Superior temporal gyrus (tissue), 1 donor: ENCODE measurements around the gene ACIN1.
A peak's percentile ranks its signal among the peaks of the same experiment; 100 is the strongest.

ENCODE experiments used
- DNase-seq: peaks from one replicate; pipeline ENCODE4 v3.0.0-alpha.2; 2016; ENCODE audit errors: extremely low spot score

The ACIN1 gene

DNA sequence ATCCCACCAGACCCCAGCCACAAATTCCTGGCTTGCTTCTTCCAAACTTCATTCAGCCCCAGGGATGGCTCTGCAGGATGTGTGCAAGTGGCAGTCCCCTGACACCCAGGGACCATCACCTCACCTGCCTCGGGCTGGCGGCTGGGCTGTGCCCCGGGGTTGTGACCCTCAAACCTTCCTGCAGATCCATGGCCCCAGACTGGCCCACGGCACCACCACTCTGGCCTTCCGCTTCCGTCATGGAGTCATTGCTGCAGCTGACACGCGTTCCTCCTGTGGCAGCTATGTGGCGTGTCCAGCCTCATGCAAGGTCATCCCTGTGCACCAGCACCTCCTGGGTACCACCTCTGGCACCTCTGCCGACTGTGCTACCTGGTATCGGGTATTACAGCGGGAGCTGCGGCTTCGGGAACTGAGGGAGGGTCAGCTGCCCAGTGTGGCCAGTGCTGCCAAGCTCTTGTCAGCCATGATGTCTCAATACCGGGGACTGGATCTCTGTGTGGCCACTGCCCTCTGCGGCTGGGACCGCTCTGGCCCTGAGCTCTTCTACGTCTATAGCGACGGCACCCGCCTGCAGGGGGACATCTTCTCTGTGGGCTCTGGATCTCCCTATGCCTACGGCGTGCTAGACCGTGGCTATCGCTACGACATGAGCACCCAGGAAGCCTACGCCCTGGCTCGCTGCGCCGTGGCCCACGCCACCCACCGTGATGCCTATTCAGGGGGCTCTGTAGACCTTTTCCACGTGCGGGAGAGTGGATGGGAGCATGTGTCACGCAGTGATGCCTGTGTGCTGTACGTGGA is 52.6 kb downstream of the ACIN1 start, which contains the start of gene PSMB11:
TSS of gene PSMB11 (plus strand) at position 51 of the 804 bp plus-strand sequence. CDS start at position 65, 14 bp downstream.
- DNase-seq: no peak

DNA sequence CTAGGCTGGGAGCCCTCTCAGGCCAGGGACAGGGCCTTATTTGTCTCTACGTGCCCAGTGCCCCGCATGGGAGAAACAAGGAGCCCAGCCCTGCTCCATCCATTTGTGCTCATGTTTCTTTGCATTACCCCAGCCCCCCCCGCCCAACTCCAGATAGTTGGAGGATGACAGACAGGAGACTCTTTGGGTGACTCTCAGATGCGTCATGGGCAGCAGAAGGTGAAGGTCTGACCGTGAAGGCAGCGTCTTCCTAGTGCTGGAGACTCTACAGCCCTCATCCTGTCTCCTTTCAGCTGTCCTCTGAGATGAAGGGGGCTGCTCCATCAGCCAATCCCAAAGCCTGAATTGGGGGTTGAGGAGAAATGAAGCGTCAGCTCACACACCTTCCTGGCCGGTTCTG is 53.2 kb downstream of the ACIN1 start:
- no peak for DNase-seq

DNA sequence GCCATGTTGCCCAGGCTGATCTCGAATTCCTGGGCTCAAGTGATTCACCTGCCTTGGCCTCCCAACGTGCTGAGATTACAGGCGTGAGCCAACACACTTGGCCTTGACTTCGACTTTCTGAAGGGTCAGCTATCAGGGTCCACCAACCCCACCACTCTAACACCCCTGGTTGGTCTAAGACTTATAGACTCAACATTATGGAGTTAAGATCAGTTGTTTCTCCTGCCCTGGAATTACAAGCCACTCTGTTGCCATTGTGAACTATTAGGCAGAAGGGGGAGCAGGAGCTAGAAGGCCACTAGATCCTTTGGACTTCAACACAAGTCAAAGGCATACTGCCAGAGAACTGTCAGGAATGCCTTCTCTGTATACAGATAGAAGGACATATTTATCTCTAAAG is 54.8 kb downstream of the ACIN1 start:
- no peak for DNase-seq

DNA sequence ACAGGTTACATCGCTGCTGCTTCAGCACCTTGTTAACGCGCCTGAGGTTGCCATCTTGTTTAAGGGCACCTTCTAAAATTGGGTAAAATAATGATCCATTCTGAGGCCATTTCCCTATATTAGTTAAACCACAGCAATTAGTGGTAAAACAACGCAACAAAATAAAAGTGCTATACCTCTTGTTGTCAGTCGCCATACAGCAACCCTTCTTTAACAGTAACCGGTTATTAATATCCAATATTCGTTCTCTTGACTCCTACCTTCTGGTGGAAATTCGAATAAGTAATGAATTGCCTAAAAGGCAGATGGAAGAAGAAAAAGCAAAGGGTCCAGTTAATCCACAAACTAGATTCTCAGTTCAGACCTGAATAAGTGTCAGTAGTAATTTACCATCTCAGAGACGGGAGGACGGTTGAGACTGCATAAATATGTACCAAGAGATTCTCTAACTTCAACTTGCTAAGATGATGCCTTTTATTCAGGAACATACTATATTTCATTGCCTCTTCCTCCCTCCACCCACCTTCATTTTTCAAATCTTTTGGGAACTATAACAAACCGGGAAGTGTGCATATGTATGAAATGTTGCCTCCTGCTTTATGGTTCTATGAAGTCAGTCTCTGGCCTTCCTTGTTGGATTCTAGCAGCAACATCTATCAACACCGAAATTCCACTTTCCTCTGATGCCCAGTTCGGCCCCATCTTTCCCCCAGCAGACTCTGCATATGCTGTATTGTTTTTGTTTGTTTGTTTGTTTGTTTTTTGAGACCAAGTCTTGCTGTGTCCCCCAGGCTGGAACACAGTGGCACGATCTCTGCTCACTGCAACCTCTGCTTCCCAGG is 59.4 kb downstream of the ACIN1 start:
- no peak for DNase-seq

DNA sequence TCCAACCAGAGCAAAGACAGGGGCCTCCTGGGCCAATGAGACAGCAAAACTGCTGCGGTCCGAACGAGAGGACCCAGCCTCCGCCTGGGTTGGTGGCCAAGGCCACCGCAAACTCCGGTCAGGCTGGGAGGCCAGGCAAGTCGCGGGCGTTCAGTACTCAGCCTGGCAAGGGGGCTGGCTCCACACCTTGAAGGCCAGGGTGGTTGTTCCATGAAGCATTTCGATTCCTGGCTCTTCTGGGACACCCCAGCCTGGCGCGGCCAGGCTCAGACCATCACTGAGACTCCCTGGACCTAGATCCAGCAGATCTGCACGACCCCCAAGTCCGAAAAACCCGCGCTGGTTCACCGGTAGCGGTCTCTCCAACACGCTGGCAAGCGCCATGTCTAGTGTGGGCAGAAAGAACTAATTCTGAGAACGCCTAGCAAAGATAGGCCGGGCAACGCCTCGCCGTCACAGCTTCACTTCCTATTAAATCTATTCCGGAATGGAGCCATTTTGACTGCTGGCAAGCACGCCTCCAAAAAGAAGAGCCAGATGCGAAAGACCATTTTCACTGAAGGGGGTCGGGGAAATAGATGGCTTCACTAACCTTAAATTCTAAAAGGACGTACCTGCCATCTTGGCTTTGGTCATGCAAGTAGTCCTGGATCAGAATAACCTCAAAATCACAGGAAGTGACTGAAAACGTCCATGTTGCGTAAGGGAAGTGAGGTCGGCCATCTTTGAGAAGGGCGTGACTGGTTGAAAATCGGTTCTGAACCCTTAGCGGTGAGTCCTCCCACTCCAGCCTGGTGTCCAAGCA is 60.2 kb downstream of the ACIN1 start, which contains the start of gene PSMB5:
TSS of gene PSMB5 (minus strand) at position 403 of the 805 bp plus-strand sequence. CDS start at position 384, 19 bp downstream.
- peak; percentile 98 for DNase-seq

DNA sequence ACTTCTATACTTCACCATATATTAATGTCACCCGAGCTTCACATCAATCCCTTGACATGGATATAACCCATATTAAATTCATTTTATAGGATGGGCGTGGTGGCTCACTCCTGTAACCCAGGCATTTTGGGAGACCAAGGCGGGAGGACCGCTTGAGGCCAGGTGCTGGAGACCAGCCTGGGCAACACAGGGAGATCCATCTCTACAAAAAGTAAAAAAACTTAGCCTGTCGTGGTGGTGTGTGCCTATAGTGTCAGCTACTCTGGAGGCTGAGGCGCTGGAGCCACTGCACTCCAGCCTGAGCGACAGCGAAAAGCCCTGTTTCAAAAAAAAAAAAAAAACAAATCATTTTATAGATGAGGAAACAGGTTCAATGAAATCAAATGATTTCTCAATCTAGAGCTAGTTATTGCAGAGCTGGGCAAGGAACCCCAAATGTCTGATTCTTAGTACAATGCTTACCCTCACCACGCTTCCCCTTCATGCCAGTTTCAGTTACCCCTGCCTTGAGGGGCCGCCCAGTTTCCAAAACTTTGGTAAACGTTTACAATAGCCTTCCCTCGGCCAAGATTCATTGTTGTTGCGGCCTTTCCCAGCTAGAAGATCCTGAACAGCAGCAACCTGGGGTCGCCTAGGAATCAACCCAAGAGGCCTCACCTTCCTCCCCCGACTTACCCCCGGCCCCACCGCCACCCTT is 61.0 kb downstream of the ACIN1 start:
- DNase-seq: no peak

DNA sequence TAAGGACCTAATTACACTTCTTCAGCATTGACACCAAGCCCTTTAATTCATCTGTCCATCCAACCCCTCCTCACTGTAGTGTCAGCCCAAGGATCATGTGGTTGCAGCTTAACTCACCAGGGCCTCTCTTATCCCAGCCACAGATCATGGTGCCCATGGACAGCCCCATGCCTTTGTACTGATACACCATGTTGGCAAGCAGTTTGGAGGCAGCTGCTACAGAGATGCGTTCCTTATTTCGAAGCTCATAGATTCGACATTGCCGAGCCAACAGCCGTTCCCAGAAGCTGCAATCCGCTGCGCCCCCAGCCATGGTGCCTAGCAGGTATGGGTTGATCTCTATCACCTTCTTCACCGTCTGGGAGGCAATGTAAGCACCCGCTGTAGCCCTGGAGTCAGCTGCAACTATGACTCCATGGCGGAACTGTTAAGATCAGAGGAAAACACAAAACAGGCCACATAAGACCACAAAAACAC is 61.6 kb downstream of the ACIN1 start:
- no peak for DNase-seq

DNA sequence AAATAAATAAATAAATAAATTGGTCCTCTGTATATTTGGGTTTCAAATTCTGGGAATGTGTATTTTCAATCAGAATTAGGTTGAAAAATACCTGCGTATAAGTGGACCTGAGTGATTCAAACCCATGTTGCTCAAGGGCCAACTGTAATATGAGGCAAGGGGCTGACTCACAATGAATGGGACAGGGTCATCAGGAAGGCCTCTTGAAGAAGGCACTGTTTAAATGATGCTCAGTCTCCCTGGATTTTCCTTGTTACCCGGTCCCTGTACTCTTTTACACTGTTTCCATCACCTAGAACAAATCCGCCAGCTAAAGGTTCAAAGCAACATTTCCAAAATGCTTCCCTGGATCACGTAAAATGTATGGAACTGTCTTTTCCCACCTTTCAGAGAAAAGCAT is 64.0 kb downstream of the ACIN1 start:
- no peak for DNase-seq

DNA sequence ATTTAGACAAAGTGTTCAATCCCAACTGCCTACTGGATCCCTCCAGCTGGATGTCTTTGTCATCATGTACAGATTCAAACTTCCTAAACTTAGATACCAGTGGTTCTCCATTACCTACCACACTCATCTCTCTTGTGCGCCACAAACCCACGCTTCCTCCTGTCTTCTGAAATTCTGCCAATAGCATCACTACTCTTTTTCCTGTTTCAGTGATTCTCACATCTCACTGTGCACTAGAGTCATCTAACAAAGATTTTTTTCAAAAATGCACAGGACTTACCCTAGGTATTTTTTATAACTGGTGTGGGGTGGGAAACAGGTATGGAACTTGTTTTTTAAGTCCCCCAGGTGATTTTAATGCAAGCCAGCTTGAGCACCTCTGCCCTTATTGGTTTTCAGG is 66.1 kb downstream of the ACIN1 start:
- no peak for DNase-seq

DNA sequence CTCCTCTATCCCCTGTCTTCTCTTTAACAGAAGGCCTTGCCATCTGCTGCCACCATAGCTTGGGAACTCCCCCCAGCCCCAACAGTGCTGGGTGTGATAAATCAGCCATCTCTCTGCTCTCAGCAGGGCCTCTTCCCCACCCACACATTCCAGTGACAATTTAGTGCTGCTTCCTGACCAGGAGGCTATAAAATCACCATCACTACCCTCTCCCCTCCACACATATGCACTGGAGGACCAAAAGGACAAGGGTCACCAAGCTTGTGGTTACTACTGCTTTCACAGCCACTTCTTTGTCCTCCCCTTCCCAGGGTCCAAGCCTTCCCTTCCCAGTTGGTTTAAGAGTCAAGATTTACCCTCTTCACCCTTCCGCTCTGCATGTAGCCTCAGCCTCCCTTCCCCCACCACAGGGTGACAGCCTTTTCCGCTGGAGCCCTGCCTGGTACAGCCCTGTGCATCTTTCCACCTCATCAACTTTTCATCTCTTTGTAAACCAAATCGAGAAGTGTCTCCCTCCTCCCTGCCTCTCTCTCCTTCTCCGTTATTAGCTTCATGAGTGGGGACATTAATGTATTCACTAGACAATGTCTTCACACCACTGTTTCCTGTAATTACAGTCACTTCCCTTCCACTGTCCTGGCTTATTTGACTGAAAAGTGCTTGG is 69.7 kb downstream of the ACIN1 start:
- no peak for DNase-seq

DNA sequence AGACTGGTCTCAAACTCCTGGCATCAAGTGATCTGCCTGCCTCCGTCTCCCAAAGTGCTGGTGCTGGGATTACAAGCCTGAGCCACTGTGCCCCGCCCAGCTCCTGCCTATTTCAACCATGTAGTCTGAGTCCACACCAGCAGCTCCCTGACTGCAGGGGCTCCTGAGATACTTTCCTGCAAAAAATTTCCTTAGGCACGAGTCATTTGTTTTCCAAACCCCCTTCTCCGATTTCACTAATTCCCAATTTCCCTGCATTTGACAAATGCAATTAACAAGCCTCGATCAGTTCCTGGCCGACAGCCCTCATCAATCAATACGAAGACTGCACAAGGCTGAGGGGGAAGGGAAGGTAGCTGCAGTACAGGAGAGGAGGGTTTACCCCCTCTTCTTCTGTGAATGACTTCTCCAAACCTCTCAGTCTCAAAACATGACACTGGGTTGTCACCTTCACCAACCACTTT is 70.3 kb downstream of the ACIN1 start:
- DNase-seq: no peak

DNA sequence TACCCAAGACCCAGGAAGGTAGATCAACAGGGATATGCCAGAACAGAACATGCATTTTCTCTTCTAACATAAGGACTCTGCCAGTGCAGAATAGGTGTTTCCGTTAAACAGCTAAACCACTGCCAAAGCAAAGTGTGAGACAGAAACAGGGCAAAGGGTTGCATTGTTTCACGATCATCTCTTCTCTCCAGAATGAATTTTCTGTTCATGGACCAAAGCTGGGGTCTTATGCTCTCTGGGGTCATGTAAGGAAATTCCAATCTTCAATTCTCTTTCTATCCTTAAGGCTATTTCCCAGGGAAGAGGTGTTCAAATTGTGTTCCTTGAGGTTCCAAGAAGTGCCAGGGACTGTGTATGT is 71.2 kb downstream of the ACIN1 start:
- DNase-seq: no peak

DNA sequence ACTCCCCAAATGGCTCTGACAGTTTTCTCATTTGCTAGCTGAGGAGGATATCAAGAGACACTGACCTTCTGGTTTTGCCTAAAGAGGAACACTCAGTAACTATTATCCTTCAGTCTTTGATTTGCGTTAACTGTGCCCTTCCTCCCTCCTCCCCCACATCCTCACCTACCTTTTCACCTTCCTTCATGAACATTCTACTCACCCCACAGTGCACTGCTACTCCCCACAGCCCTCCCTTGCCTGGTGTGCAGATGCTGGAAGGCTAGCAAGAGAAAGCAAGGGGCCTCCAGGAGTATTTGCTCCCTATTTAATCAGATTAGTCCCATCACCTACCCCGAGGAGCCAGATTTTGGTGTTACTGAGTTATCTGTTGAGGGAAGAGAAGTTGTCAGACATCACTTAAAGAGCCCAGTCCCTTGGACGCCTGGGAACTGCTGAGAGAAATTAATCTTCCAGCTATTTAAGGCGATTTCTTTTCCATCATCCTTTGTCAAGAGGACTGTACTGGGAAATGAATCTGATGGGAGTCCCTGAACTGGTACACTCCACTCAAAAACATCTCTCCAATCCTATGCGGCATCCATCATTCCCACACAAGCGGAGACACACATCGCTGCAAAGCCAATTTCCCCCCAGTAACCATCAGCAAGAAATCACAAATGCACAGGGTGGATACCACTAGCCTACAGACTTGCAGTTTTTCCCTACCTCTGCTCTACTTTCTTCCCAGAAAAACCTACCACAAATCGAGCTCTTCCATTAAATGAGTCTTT is 71.7 kb downstream of the ACIN1 start:
- no peak for DNase-seq

DNA sequence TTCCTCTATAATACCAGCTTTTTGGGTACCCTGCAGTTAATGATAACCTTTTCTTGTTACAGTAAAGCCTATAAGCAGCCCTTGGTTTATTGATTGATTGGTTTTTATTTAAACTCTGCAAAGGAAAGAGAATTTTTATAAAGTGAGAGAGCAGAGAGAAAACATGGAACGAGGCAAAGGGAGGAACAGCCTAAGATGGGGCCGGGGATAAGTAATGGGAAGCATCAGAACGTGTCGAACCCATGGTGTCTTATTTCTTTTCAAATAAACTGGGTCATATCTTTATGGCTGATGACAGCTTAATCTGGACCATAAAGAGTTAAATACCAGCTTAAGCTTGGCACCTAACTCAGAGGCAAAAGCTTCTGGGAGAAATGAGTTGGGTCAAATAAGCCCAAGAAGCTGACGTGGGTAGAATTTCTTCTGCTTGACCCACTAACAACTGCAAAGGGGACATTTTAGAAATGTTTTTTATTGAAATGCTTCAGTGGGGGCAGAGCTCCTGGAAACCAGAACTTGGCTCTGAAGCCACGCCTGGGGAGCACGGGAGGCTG is 73.0 kb downstream of the ACIN1 start:
- DNase-seq: no peak

DNA sequence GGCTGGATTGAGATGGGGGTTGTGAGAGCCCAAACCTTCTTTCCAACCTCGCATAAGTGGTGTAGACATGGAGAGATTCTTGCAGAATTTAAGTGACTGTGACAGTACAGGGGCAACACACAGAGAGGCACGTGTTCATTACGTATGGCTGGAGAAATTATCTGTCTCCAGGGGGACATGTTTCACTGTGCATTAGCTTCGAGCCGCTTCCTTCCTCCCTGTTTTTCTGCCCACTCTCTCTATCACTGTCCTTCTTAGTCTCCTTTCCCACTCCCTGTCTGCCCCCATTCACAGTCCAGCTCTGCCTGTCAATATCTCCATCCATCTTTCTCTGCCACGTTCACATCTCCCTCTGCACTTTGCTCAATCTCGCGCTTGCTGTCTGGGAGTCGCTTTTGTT is 73.5 kb downstream of the ACIN1 start:
- no peak for DNase-seq

DNA sequence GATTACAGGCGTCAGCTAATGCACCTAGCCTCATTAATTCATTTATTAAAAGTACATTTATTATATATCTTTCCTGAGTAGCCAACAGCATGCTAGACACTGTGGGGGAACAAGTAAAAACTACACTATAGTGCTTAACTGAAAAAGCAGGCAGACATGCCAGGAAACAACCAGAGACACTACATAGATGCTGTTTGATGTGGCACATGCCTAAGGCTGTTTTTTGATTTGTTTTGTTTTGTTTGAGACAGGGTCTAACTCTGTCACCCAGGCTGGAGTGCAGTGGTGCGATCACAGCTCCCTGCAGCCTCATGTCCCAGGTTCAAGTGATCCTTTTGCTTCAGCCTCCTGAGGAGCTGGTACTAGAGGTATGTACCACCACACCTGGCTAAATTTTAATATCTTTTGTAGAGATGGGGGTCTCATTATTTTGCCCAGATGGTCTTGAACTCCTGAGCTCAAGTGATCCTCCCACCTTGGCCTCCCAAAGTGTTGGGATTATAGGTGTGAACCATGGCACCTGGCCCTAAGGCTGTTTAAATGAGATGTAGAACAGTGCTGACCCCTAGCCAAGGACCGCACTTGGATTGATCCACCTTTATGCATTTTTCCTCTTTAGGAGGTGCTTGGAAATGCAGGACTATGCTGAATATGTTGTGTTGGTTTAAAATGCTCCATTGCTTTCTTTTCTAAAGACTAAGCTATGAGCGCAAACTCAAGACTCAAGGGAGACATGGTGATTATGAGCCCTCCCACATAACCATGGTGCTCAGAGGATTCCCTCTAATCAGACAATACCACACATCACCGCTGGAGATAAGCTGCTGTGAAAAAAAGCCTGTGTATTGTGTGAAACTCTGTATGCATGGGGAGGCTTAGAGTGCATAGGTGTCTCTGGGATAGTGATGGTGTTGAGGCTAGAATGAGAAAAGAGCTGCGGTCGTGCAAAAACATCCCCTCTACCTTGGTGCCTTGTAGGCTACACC is 74.5 kb downstream of the ACIN1 start:
- no peak for DNase-seq

DNA sequence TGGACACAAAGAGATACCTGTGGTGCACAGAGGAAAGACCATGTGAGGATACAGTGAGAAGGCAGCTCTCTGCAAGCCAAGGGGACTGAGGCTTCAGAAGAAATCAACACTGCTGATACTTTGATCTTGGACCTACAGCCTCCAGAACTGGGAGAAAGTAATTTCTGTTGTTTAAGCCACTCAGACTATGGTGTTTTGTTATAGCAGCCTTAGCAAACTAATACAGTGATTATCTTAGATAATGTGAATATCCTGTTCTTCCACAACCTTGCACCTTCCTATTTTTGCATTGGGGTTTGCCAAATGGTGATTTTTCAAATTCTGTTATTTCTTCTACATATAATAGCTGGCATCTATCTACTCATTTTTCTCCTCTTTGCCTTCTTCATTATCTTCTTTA is 76.8 kb downstream of the ACIN1 start:
- no peak for DNase-seq

DNA sequence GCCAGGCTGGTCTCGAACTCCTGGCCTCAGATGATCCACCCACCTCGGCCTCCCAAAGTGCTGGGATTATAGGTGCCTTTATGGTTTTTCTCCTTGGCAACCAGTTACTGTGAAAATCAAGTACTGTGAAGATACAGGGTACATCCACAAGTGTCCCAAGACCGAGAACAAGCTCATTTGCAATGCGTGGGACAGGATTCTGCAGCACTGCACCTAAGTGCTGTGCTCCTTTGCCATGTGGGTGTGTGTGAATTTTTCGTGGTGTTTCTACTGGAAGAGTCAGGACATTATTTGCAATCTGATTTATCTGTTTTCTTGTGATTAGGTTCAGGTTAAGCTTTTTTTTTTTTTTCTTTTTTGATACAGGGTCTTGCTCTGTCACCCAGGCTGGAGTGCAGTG is 77.8 kb downstream of the ACIN1 start:
- no peak for DNase-seq
